IPS DF 6.9 (cell line): ENCODE measurements around the gene DNAI1.
"Not testable (repeated sequence)": the region's sequence is repeated elsewhere in the genome, so short reads cannot be mapped to it uniquely, and the experiment has no call there.

ENCODE experiments used
- DNase-seq: peaks from one replicate; pipeline ENCODE4 v3.0.0-alpha.2; 2013; ENCODE audit warnings: low read depth, low spot score
- H3K27ac ChIP-seq: one replicate; pipeline ENCODE4 v1.5.1; 2013; ENCODE audit warnings: low read length, control low read depth
- H3K27me3 ChIP-seq: 2 replicates; pipeline ENCODE4 v1.6.1; 2013; ENCODE audit warnings: mild to moderate bottlenecking, low read length; ENCODE audit not compliant: control insufficient read depth, insufficient read depth
- H3K36me3 ChIP-seq: 2 replicates; pipeline ENCODE4 v1.6.1; 2013; ENCODE audit warnings: low read length; ENCODE audit not compliant: control insufficient read depth, insufficient read depth
- H3K4me1 ChIP-seq: 2 replicates; pipeline ENCODE4 v1.6.1; 2013; ENCODE audit warnings: low read length; ENCODE audit not compliant: control insufficient read depth, insufficient read depth
- H3K4me3 ChIP-seq: 2 replicates; pipeline ENCODE4 v1.5.1; 2013; ENCODE audit warnings: mild to moderate bottlenecking, low read length
- H3K9me3 ChIP-seq: 2 replicates; pipeline ENCODE4 v1.6.1; 2013; ENCODE audit warnings: low read length, inconsistent platforms; ENCODE audit not compliant: control insufficient read depth, insufficient read depth
- WGBS: extraction: QIAGEN DNeasy Blood & Tissue Kit; methylation state at CpG from one replicate; pipeline ENCODE4 v1.1.7; 2013; ENCODE audit warnings: mixed read lengths, missing lambda C conversion rate; ENCODE audit not compliant: insufficient read length, insufficient coverage; 5-methylcytosine and 5-hydroxymethylcytosine counted together

DNAI1 gene

GRCh38 chr9:34519321-34520020 lies 60.9 kb downstream of the DNAI1 start:
- no peak overlapping the region for H3K27ac ChIP-seq
- H3K9me3 ChIP-seq, result no peaks in the 10 kb centered on the region
- H3K36me3 ChIP-seq, result no peaks in the 10 kb centered on the region
- no peak overlapping the region for H3K4me3 ChIP-seq
- peaks cover 4% of the 10 kb centered on the region; the same call in 1 of the 2 replicates for H3K27me3 ChIP-seq
- no CpG with 5 or more reads among the region's 2 CpGs for WGBS
- peaks cover 6% of the 10 kb centered on the region; the same call in 1 of the 2 replicates for H3K4me1 ChIP-seq
- no peak for DNase-seq

- Histone ChIP-seq H3K4me3 (no peak overlapping the region), H3K4me1 (peaks cover 6% of the 10 kb centered on the region; the same call in 1 of the 2 replicates), H3K27me3 (peaks cover 4% of the 10 kb centered on the region; the same call in 1 of the 2 replicates), H3K27ac (no peak overlapping the region), H3K9me3 (no peaks in the 10 kb centered on the region), H3K36me3 (no peaks in the 10 kb centered on the region)
- no CpG with 5 or more reads among the region's 6 CpGs for WGBS
- no peak for DNase-seq
Measured at GRCh38 chr9:34520096-34520495, 61.5 kb downstream of the DNAI1 start.

GRCh38 chr9:34520505-34521385 lies 62.1 kb downstream of the DNAI1 start:
- DNase-seq, result no peak
- WGBS, result no CpG with 5 or more reads among the region's 6 CpGs
- H3K27ac ChIP-seq, result no peak overlapping the region
- H3K4me3 ChIP-seq, result no peak overlapping the region
- no peaks in the 10 kb centered on the region for H3K9me3 ChIP-seq
- H3K36me3 ChIP-seq, result no peaks in the 10 kb centered on the region
- peaks cover 4% of the 10 kb centered on the region; the same call in 1 of the 2 replicates for H3K27me3 ChIP-seq
- H3K4me1 ChIP-seq, result peaks cover 6% of the 10 kb centered on the region; the same call in 1 of the 2 replicates

GRCh38 chr9:34521406-34522045 lies 62.9 kb downstream of the DNAI1 start:
- no CpG with 5 or more reads among the region's 11 CpGs for WGBS
- Histone ChIP-seq H3K27ac (no peak overlapping the region), H3K4me3 (no peak overlapping the region), H3K9me3 (no peaks in the 10 kb centered on the region), H3K4me1 (peaks cover 6% of the 10 kb centered on the region; the same call in 1 of the 2 replicates), H3K27me3 (peaks cover 4% of the 10 kb centered on the region; the same call in 1 of the 2 replicates), H3K36me3 (no peaks in the 10 kb centered on the region)
- DNase-seq, result no peak

GRCh38 chr9:34522091-34522887 lies 63.7 kb downstream of the DNAI1 start:
- Histone ChIP-seq H3K27me3 (peaks cover 4% of the 10 kb centered on the region; the same call in 1 of the 2 replicates), H3K36me3 (no peaks in the 10 kb centered on the region), H3K4me1 (peaks cover 6% of the 10 kb centered on the region; the same call in 1 of the 2 replicates), H3K27ac (no peak overlapping the region), H3K9me3 (no peaks in the 10 kb centered on the region), H3K4me3 (peak overlapping the region; percentile 53)
- no peak for DNase-seq
- WGBS, result no CpG with 5 or more reads among the region's 31 CpGs

GRCh38 chr9:34522971-34523797 lies 64.6 kb downstream of the DNAI1 start, which contains the start of gene ENHO:
Gene ENHO (minus strand): TSS chr9:34522990. CDS start chr9:34521695, 1,295 bp downstream.
- no CpG with 5 or more reads among the region's 63 CpGs for WGBS
- Histone ChIP-seq H3K36me3 (no peaks in the 10 kb centered on the region), H3K27me3 (peaks cover 4% of the 10 kb centered on the region; the same call in 1 of the 2 replicates), H3K4me1 (peaks cover 6% of the 10 kb centered on the region; the same call in 1 of the 2 replicates), H3K4me3 (peak within 1 kb of the TSS; percentile 53), H3K27ac (no peak within 1 kb of the TSS), H3K9me3 (no peaks in the 10 kb centered on the region)
- no peak for DNase-seq

- Histone ChIP-seq H3K4me1 (peaks cover 6% of the 10 kb centered on the region; the same call in 1 of the 2 replicates), H3K4me3 (no peak overlapping the region), H3K36me3 (no peaks in the 10 kb centered on the region), H3K27me3 (peaks cover 4% of the 10 kb centered on the region; the same call in 1 of the 2 replicates), H3K9me3 (no peaks in the 10 kb centered on the region), H3K27ac (no peak overlapping the region)
- no peak for DNase-seq
- WGBS, result no CpG with 5 or more reads among the region's 3 CpGs
Measured at GRCh38 chr9:34524349-34524748, 65.7 kb downstream of the DNAI1 start.

- no peak for DNase-seq
- H3K36me3 ChIP-seq, result no peaks in the 10 kb centered on the region
- peaks cover 4% of the 10 kb centered on the region; the same call in 1 of the 2 replicates for H3K4me1 ChIP-seq
- no peak overlapping the region for H3K27ac ChIP-seq
- no CpG with 5 or more reads among the region's 2 CpGs for WGBS
- peaks cover 4% of the 10 kb centered on the region; the same call in 1 of the 2 replicates for H3K27me3 ChIP-seq
- H3K4me3 ChIP-seq, result no peak overlapping the region
- no peaks in the 10 kb centered on the region for H3K9me3 ChIP-seq
Measured at GRCh38 chr9:34526026-34526425, 67.4 kb downstream of the DNAI1 start.

- DNase-seq, H3K27me3 ChIP-seq: not testable (repeated sequence)
Measured at GRCh38 chr9:34532041-34532440, 73.4 kb downstream of the DNAI1 start.

More at GRCh38 chr9:34532041-34532440, 73.4 kb downstream of the DNAI1 start:
- not testable (repeated sequence) for H3K36me3 ChIP-seq, H3K4me1 ChIP-seq, H3K9me3 ChIP-seq, H3K27ac ChIP-seq, H3K4me3 ChIP-seq
- no CpG with 5 or more reads among the region's 8 CpGs for WGBS
